ENCODE data around the gene SNX8.

The SNX8 gene

GRCh38 chr7:2202361-2202761 is 111.9 kb downstream of the SNX8 start:
- no peak for DNase-seq (ENCODE audit: low spot score)
